ENCODE results near the gene VWA3B. TPM values are rescaled to one million over a fixed set of nuclear protein-coding genes. Genes with fewer than 3 reads are reported as not detected.
"Not testable (repeated sequence)": the region's sequence is repeated elsewhere in the genome, so short reads cannot be mapped to it uniquely, and the experiment has no call there.

Gene VWA3B
- total RNA-seq, 1 donor from 2014 or later = not detected

GRCh38 chr2:98299211-98299905, 212.4 kb downstream of the VWA3B start:
- Mint-ChIP-seq H3K4me3 (no peak overlapping the region), H3K27ac (ENCODE audit: unreplicated experiment) (no peak overlapping the region), H3K27me3 (ENCODE audit: low read depth) (no peaks in the 10 kb centered on the region), H3K9me3 (no peaks in the 10 kb centered on the region), H3K36me3 (ENCODE audit: low read depth) (peaks cover 2% of the 10 kb centered on the region), H3K4me1 (peaks cover 17% of the 10 kb centered on the region)
- no peak for TF ChIP-seq CTCF (conservative IDR thresholded peaks at IDR 0.05)
- DNase-seq (ENCODE audit: low read depth, low spot score) = no peak

GRCh38 chr2:98300141-98300874, 213.3 kb downstream of the VWA3B start:
- Mint-ChIP-seq H3K9me3 (no peaks in the 10 kb centered on the region), H3K27ac (ENCODE audit: unreplicated experiment) (no peak overlapping the region), H3K27me3 (ENCODE audit: low read depth) (no peaks in the 10 kb centered on the region), H3K4me1 (peaks cover 11% of the 10 kb centered on the region), H3K4me3 (no peak overlapping the region), H3K36me3 (ENCODE audit: low read depth) (peaks cover 2% of the 10 kb centered on the region)
- TF ChIP-seq CTCF (conservative IDR thresholded peaks at IDR 0.05) = no peak
- no peak for DNase-seq (ENCODE audit: low read depth, low spot score)

- H3K4me1 Mint-ChIP-seq = peaks cover 7% of the 10 kb centered on the region
- no peak overlapping the region for H3K4me3 Mint-ChIP-seq
- peaks cover 3% of the 10 kb centered on the region for H3K27me3 Mint-ChIP-seq (ENCODE audit: low read depth)
- no peak for DNase-seq (ENCODE audit: low read depth, low spot score)
- H3K36me3 Mint-ChIP-seq (ENCODE audit: low read depth) = peaks cover 2% of the 10 kb centered on the region
- H3K27ac Mint-ChIP-seq (ENCODE audit: unreplicated experiment) = no peak overlapping the region
- H3K9me3 Mint-ChIP-seq = no peaks in the 10 kb centered on the region
- no peak for TF ChIP-seq CTCF (conservative IDR thresholded peaks at IDR 0.05)
These were observed 214.5 kb downstream of the VWA3B start for GRCh38 chr2:98301469-98301868.

- DNase-seq (ENCODE audit: low read depth, low spot score); H3K4me3 Mint-ChIP-seq; H3K36me3 Mint-ChIP-seq (ENCODE audit: low read depth); H3K9me3 Mint-ChIP-seq; H3K4me1 Mint-ChIP-seq; H3K27me3 Mint-ChIP-seq (ENCODE audit: low read depth); H3K27ac Mint-ChIP-seq (ENCODE audit: unreplicated experiment): not testable (repeated sequence)
These were observed 220.2 kb downstream of the VWA3B start for GRCh38 chr2:98307131-98307696.

DNA sequence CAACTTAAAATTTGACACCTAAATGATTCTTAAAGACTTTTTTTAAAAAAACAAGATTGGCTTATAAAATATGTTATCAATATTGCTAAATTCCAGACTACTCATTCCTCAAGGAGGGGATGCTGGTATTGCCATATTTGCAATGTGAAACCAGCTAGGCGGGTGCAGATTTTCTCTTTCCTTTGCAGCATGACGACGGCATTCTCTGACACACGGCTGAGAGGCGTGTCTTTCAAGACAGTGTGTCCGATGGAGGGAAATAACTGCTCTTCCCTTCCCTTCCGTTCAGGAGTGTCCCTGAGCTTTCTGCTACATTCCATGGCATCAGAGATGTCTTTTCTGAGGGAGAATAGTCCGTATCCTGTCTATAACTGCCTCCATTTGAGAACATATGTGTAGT, 221.1 kb downstream of the VWA3B start:
- no peak for TF ChIP-seq CTCF (conservative IDR thresholded peaks at IDR 0.05)
- no peak overlapping the region for H3K4me3 Mint-ChIP-seq
- no peak overlapping the region for H3K27ac Mint-ChIP-seq (ENCODE audit: unreplicated experiment)

DNA sequence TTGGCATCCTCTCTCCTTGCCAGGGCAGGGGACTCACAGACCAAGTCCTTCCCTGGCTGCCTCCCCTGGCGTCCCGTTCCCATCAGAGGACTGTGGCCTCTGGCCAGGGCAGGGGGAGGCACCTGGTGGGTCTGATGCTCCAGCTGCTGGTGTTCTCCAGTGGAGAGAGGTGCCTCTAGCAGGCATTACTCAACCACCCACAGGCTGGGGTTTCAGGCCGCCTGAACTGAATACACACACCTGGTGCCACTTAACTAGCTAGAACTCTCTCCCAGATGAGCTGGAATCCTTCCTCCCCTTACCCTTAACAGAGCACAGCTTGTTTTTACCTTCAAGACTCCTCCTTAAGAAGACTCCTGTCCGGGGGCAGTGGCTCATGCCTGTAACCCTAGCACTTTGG, 221.6 kb downstream of the VWA3B start:
- no peak for TF ChIP-seq CTCF (conservative IDR thresholded peaks at IDR 0.05)
- H3K27me3 Mint-ChIP-seq (ENCODE audit: low read depth) = peaks cover 3% of the 10 kb centered on the region
- H3K9me3 Mint-ChIP-seq = no peaks in the 10 kb centered on the region
- no peak for DNase-seq (ENCODE audit: low read depth, low spot score)
- no peak overlapping the region for H3K27ac Mint-ChIP-seq (ENCODE audit: unreplicated experiment)
- no peaks in the 10 kb centered on the region for H3K4me1 Mint-ChIP-seq
- H3K4me3 Mint-ChIP-seq = no peak overlapping the region
- peaks cover 2% of the 10 kb centered on the region for H3K36me3 Mint-ChIP-seq (ENCODE audit: low read depth)

More for the DNA sequence above, 221.1 kb downstream of the VWA3B start:
- no peak for DNase-seq (ENCODE audit: low read depth, low spot score)
- Mint-ChIP-seq H3K36me3 (ENCODE audit: low read depth) (peaks cover 2% of the 10 kb centered on the region), H3K9me3 (no peaks in the 10 kb centered on the region), H3K4me1 (no peaks in the 10 kb centered on the region), H3K27me3 (ENCODE audit: low read depth) (peaks cover 3% of the 10 kb centered on the region)

Measured in neural crest cell (in vitro differentiated cells).